HEK293 (cell line): ENCODE measurements around the gene SCTR.

Source experiments
- CTCF ChIA-PET: fragments of 350-600 bp; formaldehyde crosslinking; extraction: SDS; loops from one replicate; lab custom pipeline; 2021; ENCODE audit warnings: antibody characterized with exemption; lab: Yijun Ruan, JAX
- POLR2A ChIA-PET: fragments of 300-600 bp; formaldehyde crosslinking; extraction: SDS; loops from one replicate; lab custom pipeline; 2020; ENCODE audit warnings: antibody characterized with exemption, inconsistent platforms; lab: Yijun Ruan, JAX
- H3K27ac ChIP-seq: fragments of 200-500 bp; sonication (Bioruptor generic); 2 replicates; pipeline ENCODE4 v1.5.1; 2014; ENCODE audit warnings: low read depth, low read length, control low read depth, inconsistent platforms; ENCODE audit errors: extremely low read depth
- H3K36me3 ChIP-seq, 2 experiments: fragments of 200-500 bp in 1 of 2; sonication (Bioruptor generic) in 1 of 2; 1 replicate in 1 of 2; 2 replicates in 1 of 2; pipeline ENCODE4 v1.5.1; 2014 to 2017; ENCODE audit warnings: inconsistent platforms in 2 of 2, low read length in 2 of 2; ENCODE audit not compliant: control insufficient read depth in 2 of 2, insufficient read depth in 1 of 2
- H3K4me1 ChIP-seq: fragments of 200-500 bp; sonication (Bioruptor generic); 2 replicates; pipeline ENCODE4 v1.5.1; 2014; ENCODE audit warnings: mild to moderate bottlenecking, low read length, inconsistent platforms; ENCODE audit not compliant: control insufficient read depth, insufficient read depth
- H3K4me3 ChIP-seq: 2 replicates; pipeline ENCODE4 v1.5.1; 2011; ENCODE audit warnings: low read depth, mild to moderate bottlenecking, control low read depth, low read length, moderate library complexity
- H3K9me3 ChIP-seq: fragments of 200-500 bp; sonication (Bioruptor generic); 2 replicates; pipeline ENCODE4 v1.5.1; 2014; ENCODE audit warnings: low read depth, low read length, inconsistent platforms; ENCODE audit not compliant: control insufficient read depth, insufficient read depth
- HOXA7 ChIP-seq: sonication (generic); formaldehyde crosslinking; IDR thresholded peaks from 2 replicates; pipeline ENCODE4 v1.8.1; 2022; ENCODE audit warnings: missing genetic modification reagents, borderline replicate concordance
- MEIS1 ChIP-seq: sonication (generic); formaldehyde crosslinking; IDR thresholded peaks from 2 replicates; pipeline ENCODE4 v1.8.1; 2022; ENCODE audit warnings: missing genetic modification reagents, mild to moderate bottlenecking, borderline replicate concordance
- PRDM10 ChIP-seq: fragments of 450-650 bp; formaldehyde crosslinking; IDR thresholded peaks from 2 replicates; pipeline ENCODE4 v1.5.1; 2016; ENCODE audit warnings: missing biosample characterization, missing genetic modification characterization
- SCRT1 ChIP-seq: fragments of 450-650 bp; formaldehyde crosslinking; IDR thresholded peaks from 2 replicates; pipeline ENCODE4 v1.5.1; 2016; ENCODE audit warnings: missing biosample characterization, missing genetic modification characterization, borderline replicate concordance
- TRIM28 ChIP-seq: IDR thresholded peaks from 2 replicates; pipeline ENCODE4 v1.6.1; 2011; ENCODE audit warnings: low read length, control low read depth, borderline replicate concordance
- ZBTB17 ChIP-seq: fragments of 450-650 bp; formaldehyde crosslinking; IDR thresholded peaks from 2 replicates; pipeline ENCODE4 v1.5.1; 2016; ENCODE audit warnings: missing biosample characterization, missing genetic modification characterization
- ZFP37 ChIP-seq: fragments of 450-650 bp; formaldehyde crosslinking; IDR thresholded peaks from 2 replicates; pipeline ENCODE4 v1.5.1; 2016; ENCODE audit warnings: missing biosample characterization, missing genetic modification characterization
- ZNF10 ChIP-seq: fragments of 450-650 bp; formaldehyde crosslinking; IDR thresholded peaks from 2 replicates; pipeline ENCODE4 v1.5.1; 2017; ENCODE audit warnings: missing biosample characterization, missing genetic modification characterization
- ZNF169 ChIP-seq: fragments of 450-650 bp; formaldehyde crosslinking; IDR thresholded peaks from 2 replicates; pipeline ENCODE4 v1.5.1; 2016; ENCODE audit warnings: missing biosample characterization, missing genetic modification characterization
- ZNF19 ChIP-seq: fragments of 450-650 bp; formaldehyde crosslinking; IDR thresholded peaks from 2 replicates; pipeline ENCODE4; 2016; ENCODE audit warnings: missing biosample characterization, missing genetic modification characterization, low read depth
- ZNF350 ChIP-seq: fragments of 450-650 bp; formaldehyde crosslinking; IDR thresholded peaks from 2 replicates; pipeline ENCODE4 v1.5.0; 2017; ENCODE audit warnings: missing biosample characterization, mild to moderate bottlenecking, missing genetic modification characterization
- ZNF529 ChIP-seq: fragments of 450-650 bp; formaldehyde crosslinking; IDR thresholded peaks from 2 replicates; pipeline ENCODE4 v1.5.1; 2017; ENCODE audit warnings: missing genetic modification characterization, missing biosample characterization; ENCODE audit not compliant: insufficient replicate concordance
- ZNF555 ChIP-seq: fragments of 450-650 bp; formaldehyde crosslinking; conservative IDR thresholded peaks from 2 replicates; pipeline ENCODE4 v1.5.1; 2017; ENCODE audit warnings: missing biosample characterization, mild to moderate bottlenecking, missing genetic modification characterization, inconsistent platforms
- ZNF560 ChIP-seq: fragments of 450-650 bp; formaldehyde crosslinking; IDR thresholded peaks from 2 replicates; pipeline ENCODE4 v1.5.1; 2017; ENCODE audit warnings: missing biosample characterization, missing genetic modification characterization, borderline replicate concordance
- ZNF580 ChIP-seq: fragments of 450-650 bp; formaldehyde crosslinking; IDR thresholded peaks from 2 replicates; pipeline ENCODE4 v1.5.1; 2016; ENCODE audit warnings: missing biosample characterization, missing genetic modification characterization
- ZNF785 ChIP-seq: fragments of 450-650 bp; formaldehyde crosslinking; IDR thresholded peaks from 2 replicates; pipeline ENCODE4 v1.5.1; 2016; ENCODE audit warnings: missing biosample characterization, missing genetic modification characterization
- ZNF837 ChIP-seq: fragments of 450-650 bp; formaldehyde crosslinking; IDR thresholded peaks from 2 replicates; pipeline ENCODE4 v1.5.1; 2016; ENCODE audit warnings: missing biosample characterization, missing genetic modification characterization
- ZSCAN23 ChIP-seq: fragments of 450-650 bp; formaldehyde crosslinking; IDR thresholded peaks from 2 replicates; pipeline ENCODE4 v1.5.1; 2016; ENCODE audit warnings: missing biosample characterization, missing genetic modification characterization
- TF ChIP-seq, protein P1 (sequence below): fragments of 450-650 bp; formaldehyde crosslinking; IDR thresholded peaks from 2 replicates; pipeline ENCODE4 v1.5.1; 2016; ENCODE audit warnings: missing biosample characterization, missing genetic modification characterization
- TF ChIP-seq, protein P2 (sequence below): fragments of 450-650 bp; formaldehyde crosslinking; IDR thresholded peaks from 2 replicates; pipeline ENCODE4 v1.5.1; 2017; ENCODE audit warnings: missing biosample characterization, missing genetic modification characterization
- TF ChIP-seq, protein P3 (sequence below): fragments of 450-650 bp; formaldehyde crosslinking; conservative IDR thresholded peaks from 2 replicates; pipeline ENCODE4 v1.5.1; 2016; ENCODE audit warnings: low read depth, missing biosample characterization, missing genetic modification characterization

The SCTR gene

DNA sequence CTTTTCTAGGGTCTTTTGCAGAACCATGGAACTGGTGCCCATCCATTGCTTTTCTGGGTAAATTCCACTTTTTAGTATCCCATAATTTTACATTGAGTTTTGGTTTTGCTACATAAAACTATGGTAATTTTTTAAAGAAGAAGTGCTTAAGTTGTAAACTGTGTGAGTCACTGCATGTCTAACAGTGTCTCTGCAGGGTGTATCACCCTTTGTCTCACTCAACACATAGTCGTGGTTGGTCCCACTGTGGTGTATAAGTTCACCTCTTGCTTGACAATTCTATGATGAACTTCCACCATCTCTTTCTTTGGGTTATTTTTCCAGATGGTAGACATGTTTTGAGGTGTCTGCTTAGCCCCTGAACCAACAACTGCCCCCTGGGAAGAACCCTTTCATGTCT is 10.5 kb downstream of the SCTR start (continued):
- TF ChIP-seq ZFP37 (no peak), ZNF560 (tag by site-specific recombination) (no peak)

DNA sequence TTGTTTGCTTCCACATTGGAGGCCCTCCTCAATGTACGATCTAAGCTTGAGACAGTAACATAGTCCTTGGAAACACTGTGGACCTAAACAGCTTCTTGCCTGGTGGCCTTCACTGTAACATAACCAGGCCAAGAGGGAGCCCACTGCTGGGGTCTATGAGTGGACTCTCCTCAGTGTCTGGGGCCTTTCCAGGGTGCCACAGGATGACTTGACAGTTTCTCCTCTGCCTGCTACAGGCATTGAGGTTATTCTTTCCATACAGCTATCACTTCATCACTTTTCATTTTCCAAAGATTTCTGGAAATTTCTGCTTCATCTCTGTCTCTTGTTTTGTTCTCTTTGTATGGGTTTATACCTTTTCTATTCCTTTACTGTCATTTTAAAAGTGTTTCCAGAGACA is 11.3 kb downstream of the SCTR start:
- ChIA-PET POLR2A (no interaction called here), CTCF (interaction anchor here (0.7 kb wide), 1 partner anchor 153 kb away, joined by 3 read pairs; no protein-coding TSS in a partner anchor)
- Histone ChIP-seq H3K27ac (no peak overlapping the region), H3K36me3 (no peaks in the 10 kb centered on the region), H3K9me3 (no peaks in the 10 kb centered on the region), H3K4me1 (no peaks in the 10 kb centered on the region), H3K4me3 (no peak overlapping the region)
- TF ChIP-seq ZNF19 (tag by site-specific recombination) (no peak), HOXA7 (CRISPR knock-in tag) (no peak), ZNF580 (tag by site-specific recombination) (no peak), ZNF169 (no peak), TRIM28 (no peak), ZNF529 (tag by site-specific recombination) (no peak)

DNA sequence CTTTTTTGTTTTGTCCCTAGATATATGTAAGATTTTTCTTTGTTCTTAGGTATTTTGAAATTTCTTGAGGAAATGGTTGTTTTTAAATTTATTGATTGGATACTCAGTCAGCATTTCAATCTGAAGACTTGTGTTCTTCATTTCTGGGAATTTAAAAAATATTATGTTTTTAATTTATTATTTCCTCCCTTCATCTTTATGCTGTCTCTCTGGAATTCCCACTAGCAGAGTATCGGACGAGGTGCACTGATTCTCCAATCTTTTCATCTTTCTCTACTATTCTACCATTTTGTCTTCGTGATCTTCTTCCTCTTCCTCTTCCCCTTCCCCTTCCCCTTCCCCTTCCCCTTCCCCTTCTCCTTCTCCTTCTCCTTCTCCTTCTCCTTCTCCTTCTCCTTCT is 12.3 kb downstream of the SCTR start:
- Histone ChIP-seq H3K27ac (no peak overlapping the region), H3K4me3 (no peak overlapping the region), H3K4me1 (no peaks in the 10 kb centered on the region), H3K9me3 (no peaks in the 10 kb centered on the region), H3K36me3 (no peaks in the 10 kb centered on the region)
- ChIA-PET CTCF (no interaction called here), POLR2A (no interaction called here)
- no peak for TF ChIP-seq PRDM10 (tag by site-specific recombination)
- no peak for TF ChIP-seq SCRT1
- TF ChIP-seq ZBTB17 (tag by site-specific recombination): no peak
- TF ChIP-seq ZNF785 (tag by site-specific recombination): no peak
- TF ChIP-seq, protein P1, sequence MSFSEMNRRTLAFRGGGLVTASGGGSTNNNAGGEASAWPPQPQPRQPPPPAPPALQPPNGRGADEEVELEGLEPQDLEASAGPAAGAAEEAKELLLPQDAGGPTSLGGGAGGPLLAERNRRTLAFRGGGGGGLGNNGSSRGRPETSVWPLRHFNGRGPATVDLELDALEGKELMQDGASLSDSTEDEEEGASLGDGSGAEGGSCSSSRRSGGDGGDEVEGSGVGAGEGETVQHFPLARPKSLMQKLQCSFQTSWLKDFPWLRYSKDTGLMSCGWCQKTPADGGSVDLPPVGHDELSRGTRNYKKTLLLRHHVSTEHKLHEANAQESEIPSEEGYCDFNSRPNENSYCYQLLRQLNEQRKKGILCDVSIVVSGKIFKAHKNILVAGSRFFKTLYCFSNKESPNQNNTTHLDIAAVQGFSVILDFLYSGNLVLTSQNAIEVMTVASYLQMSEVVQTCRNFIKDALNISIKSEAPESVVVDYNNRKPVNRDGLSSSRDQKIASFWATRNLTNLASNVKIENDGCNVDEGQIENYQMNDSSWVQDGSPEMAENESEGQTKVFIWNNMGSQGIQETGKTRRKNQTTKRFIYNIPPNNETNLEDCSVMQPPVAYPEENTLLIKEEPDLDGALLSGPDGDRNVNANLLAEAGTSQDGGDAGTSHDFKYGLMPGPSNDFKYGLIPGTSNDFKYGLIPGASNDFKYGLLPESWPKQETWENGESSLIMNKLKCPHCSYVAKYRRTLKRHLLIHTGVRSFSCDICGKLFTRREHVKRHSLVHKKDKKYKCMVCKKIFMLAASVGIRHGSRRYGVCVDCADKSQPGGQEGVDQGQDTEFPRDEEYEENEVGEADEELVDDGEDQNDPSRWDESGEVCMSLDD: no peak
- TF ChIP-seq ZNF350: no peak
- no peak for TF ChIP-seq ZNF555
- no peak for TF ChIP-seq ZNF560 (tag by site-specific recombination)
- no peak for TF ChIP-seq MEIS1 (CRISPR knock-in tag)
- TF ChIP-seq, protein P2, sequence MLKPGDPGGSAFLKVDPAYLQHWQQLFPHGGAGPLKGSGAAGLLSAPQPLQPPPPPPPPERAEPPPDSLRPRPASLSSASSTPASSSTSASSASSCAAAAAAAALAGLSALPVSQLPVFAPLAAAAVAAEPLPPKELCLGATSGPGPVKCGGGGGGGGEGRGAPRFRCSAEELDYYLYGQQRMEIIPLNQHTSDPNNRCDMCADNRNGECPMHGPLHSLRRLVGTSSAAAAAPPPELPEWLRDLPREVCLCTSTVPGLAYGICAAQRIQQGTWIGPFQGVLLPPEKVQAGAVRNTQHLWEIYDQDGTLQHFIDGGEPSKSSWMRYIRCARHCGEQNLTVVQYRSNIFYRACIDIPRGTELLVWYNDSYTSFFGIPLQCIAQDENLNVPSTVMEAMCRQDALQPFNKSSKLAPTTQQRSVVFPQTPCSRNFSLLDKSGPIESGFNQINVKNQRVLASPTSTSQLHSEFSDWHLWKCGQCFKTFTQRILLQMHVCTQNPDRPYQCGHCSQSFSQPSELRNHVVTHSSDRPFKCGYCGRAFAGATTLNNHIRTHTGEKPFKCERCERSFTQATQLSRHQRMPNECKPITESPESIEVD: no peak
- TF ChIP-seq ZNF837: no peak
- TF ChIP-seq, protein P3, sequence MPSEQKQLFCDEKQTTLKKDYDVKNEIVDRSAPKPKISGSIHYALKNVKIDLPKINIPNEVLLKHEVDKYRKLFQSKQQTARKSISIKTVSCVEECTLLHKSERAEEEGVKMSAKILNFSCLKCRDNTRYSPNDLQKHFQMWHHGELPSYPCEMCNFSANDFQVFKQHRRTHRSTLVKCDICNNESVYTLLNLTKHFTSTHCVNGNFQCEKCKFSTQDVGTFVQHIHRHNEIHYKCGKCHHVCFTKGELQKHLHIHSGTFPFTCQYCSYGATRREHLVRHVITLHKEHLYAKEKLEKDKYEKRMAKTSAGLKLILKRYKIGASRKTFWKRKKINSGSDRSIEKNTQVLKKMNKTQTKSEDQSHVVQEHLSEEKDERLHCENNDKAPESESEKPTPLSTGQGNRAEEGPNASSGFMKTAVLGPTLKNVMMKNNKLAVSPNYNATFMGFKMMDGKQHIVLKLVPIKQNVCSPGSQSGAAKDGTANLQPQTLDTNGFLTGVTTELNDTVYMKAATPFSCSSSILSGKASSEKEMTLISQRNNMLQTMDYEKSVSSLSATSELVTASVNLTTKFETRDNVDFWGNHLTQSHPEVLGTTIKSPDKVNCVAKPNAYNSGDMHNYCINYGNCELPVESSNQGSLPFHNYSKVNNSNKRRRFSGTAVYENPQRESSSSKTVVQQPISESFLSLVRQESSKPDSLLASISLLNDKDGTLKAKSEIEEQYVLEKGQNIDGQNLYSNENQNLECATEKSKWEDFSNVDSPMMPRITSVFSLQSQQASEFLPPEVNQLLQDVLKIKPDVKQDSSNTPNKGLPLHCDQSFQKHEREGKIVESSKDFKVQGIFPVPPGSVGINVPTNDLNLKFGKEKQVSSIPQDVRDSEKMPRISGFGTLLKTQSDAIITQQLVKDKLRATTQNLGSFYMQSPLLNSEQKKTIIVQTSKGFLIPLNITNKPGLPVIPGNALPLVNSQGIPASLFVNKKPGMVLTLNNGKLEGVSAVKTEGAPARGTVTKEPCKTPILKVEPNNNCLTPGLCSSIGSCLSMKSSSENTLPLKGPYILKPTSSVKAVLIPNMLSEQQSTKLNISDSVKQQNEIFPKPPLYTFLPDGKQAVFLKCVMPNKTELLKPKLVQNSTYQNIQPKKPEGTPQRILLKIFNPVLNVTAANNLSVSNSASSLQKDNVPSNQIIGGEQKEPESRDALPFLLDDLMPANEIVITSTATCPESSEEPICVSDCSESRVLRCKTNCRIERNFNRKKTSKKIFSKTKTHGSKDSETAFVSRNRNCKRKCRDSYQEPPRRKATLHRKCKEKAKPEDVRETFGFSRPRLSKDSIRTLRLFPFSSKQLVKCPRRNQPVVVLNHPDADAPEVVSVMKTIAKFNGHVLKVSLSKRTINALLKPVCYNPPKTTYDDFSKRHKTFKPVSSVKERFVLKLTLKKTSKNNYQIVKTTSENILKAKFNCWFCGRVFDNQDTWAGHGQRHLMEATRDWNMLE (tag by site-specific recombination): no peak
- TF ChIP-seq ZSCAN23 (tag by site-specific recombination): no peak
- no peak for TF ChIP-seq ZNF10 (tag by site-specific recombination)
